Measurements from ENCODE around the gene CMC4. TPM values are rescaled to one million over a fixed set of nuclear protein-coding genes. Genes with fewer than 3 reads are reported as not detected.
A peak's percentile ranks its signal among the peaks of the same experiment; 100 is the strongest.

CMC4 gene
- total RNA-seq, 1 donor from 2014 or later, result 13.5 TPM

DNA sequence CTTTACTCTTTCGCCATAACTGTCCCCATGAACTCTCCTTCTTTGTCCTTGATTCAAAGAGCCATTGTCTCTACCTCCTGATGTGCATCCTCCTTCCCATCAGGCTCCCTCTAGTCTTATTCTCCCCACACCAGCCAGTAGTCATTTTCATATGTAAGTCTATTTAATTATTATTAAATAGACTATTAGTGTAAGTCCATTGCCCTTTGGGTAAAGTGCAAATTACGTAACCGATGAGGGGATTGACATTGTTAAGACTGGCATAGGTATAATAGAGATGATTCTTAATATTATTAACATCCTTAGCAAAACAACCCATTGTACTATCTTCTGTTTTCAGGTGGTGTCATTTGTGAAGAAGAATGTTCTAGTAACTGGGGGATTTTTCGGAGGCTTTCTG, 16.7 kb downstream of the CMC4 start:
- DNase-seq (ENCODE audit: low spot score), result no peak

DNA sequence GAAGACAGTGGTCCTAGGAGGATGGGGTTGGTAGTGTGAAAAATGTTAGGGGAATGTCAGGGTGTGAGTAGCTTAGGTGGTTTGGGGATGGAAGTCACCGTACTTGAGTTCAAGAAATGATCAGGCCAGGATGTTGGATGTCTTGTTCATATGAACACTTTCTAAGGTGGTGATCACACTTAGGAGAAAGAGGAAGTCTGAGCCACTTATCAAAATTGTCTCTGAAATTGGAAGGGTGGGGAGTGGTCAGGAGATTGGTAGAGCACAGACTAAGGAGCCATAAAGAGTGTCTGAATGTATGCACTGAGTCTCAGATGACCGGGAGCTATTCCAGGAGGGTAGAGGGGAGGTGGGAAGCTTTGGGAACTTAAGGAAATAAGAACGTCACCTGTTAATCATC, 17.3 kb downstream of the CMC4 start:
- no peak for DNase-seq (ENCODE audit: low spot score)

DNA sequence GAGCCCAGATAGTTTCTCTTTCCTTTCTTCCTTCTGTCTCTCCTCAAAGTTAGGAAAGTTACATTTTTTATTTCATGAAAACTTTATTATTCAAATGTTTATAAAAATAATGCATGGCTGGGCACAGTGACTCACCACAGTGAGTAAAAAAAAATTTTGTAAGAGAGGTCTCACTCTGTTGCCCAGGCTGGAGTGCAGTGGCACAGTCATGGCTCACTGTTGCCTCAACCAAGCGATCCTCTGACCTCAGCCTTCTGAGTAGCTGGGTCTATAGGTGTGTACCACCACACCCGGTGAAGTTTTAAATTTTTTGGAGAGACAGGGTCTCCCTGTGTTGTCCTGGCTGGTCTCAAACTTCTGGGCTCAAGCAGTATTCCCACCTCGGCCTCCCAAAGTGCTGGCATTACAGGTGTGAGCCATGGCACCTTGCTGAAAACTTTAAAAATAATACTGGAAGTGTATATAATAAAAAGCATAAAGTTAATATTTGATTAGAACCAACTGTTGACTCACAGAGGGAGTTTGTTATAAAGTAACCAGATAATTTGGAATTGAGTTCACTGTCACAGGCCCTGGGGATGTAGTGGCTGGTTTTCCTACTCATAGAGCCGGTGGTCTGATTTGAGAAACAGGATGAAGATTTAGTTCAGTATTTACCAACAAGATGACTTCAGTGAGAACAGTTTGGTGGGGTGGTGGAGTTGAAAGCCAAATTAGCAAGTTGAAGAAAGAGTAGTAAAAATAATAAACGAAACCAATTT, 18.0 kb downstream of the CMC4 start:
- DNase-seq (ENCODE audit: low spot score), result no peak

DNA sequence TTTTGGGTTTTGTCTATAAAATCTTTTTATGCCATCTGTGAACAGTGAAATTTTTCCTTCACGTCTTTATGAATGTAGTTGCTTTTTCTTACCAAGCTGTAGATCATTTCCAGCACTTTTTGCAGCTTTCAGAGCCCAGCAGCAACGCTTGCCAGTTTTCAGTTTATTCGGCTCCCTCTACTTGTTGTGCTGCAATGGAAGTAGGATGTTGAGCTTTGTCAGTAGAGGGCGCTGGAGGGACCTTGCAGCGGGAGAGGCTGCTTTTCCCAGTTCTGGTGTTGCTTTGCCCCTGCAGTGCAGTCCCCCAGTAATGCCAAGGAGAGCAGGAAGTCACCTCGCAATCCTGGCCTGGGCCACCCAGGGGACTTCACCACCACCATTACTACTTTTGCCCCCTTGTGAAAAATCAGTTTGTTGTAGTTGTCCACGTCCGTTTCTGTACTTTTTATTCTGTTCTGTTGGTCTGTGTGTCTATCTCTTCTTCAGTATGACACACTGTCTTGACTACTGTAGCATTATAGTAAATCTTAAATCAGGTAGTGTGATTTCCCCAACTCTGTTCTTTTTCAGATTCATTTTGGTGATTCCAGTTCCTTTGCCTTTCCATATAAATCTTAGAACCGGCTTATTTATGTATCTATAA, 21.8 kb downstream of the CMC4 start:
- peak; percentile 25 for DNase-seq (ENCODE audit: low spot score)

DNA sequence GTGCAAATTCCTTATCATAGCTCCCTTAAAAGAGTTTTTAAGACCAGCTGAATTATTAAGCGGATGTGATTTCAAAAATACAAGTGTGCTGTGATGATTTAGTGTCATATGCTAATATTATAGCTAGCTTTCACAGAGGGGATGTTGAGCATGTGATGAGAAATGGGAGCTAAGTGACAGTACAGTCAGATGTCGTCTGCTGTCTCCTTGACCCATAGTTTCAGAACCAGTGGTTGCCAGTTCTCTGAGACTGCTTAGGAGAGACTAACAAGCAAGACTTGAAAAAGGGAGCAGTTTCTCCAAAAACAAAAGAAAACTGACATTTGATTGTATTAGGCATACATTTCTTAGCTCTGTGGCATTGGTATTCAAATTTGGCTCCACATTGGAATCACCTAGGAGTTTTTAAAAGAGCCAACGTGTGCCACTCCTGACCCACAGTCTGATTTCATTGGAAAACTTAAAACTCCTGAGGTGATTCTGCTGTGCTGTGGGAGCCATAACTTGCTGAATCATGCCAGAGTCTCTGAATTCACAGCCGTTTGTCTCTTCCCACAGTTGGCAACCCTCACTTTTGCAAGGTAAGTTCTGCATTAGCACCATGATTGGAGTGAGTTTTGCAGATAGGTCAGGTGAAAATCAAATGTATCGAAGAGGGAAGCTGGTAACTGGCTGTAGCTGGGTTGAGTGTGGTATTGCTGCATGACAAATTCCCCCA, 24.0 kb downstream of the CMC4 start:
- no peak for DNase-seq (ENCODE audit: low spot score)

DNA sequence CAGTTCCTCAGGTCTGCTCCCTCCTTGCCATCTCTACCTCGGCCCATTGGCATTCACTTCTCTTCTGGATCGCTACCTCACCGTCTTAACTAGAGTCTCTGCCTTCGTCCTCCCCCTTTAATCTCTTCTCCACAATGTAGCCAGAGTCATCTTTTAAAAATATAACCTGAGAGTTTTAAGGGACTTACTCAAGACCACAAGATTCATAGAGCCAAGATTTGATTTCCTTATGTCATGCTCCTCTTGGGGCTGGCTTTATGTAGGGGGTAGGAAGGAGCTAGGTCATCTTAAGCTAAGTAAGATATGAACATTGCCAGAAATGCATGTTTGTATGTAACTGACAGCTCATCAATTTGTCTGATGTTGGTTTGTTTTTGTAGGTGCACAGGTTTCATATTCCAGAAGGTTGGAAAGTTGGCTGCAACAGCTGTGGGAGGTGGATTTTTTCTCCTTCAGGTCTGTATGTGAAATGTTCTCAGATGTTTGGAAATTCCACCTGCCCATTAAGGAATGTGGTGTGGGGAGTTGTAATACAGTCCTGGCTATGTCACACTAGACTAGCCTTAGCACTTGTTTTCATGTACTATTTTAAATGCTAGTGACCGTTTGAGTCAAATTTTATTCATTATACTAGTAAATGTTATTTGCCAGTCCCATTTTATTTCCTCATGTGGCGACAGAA, 24.7 kb downstream of the CMC4 start:
- no peak for DNase-seq (ENCODE audit: low spot score)

DNA sequence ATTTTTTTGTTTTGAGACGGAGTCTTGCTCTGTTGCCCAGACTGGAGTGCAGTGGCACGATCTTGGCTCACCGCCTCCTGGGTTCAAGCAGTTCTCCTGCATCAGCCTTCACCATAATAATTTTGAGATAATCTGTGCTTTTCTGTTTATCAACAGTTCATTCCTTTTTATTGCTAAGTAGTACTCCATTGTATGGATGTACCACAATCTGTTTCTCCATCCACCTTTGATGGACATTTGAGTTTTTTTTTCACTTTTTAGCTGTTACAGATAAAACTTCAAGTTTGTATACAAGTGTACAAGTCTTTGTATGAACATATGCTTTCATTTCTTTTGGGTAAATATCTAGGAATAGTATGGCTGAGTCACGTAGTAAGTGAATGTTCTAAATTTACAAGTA, 35.2 kb downstream of the CMC4 start:
- no peak for DNase-seq (ENCODE audit: low spot score)

DNA sequence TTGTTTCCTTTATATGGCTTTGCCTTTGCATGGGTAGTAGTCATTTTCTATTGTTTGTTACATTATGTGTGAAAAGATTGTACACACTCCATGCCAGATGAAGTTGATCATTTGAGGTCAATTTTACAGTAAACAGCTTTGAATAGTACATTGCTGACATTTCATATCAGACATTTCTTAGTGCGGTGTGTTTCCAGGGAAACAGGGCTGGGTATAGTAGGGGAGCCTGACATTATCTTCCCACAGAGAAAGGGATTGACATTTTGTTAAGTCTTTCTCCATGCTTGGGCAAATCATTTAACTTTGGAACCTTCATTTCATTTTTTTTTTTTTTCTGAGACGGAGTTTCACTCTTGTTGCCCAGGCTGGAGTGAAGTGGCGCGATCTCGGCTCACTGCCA, 39.3 kb downstream of the CMC4 start:
- no peak for DNase-seq (ENCODE audit: low spot score)

DNA sequence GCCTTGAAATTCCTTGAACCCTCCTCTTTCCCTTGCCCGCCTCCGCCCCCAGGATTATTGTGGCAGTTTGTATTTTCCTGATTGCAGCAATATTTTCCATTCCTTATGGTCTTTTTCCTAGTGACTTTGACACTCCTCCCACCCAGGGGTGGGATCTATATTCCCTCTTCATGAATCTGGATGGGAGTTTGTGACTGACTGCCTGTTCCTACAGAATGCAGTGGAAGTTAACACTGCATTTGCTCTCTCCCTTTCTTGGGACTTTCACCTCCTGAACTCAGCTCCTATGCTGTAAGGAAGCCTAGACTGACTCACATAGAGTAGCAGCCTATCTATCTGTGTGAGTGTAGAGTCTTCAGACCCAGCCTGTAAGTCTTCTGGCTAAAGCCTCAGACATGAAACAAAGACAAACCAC, 42.1 kb downstream of the CMC4 start:
- peak; percentile 8 for DNase-seq (ENCODE audit: low spot score)

DNA sequence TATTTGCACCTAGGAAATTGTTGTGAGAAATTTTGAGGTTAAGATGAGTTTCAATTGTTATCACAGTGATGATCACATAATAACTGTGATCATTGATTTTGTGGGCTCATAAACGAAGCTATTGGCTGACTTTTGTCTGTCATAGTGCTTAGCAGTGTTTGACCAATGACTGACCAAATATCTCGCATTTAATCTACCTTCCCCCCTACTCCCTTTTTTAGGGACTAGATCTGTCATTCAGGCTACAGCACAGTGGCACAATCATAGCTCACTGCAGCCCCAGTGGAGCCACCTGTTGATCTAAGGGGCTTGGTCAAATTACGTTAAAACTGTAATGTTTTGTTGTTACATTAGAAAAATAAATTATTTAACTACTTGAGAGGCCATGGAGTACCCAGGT, 42.8 kb downstream of the CMC4 start:
- DNase-seq (ENCODE audit: low spot score), result no peak

DNA sequence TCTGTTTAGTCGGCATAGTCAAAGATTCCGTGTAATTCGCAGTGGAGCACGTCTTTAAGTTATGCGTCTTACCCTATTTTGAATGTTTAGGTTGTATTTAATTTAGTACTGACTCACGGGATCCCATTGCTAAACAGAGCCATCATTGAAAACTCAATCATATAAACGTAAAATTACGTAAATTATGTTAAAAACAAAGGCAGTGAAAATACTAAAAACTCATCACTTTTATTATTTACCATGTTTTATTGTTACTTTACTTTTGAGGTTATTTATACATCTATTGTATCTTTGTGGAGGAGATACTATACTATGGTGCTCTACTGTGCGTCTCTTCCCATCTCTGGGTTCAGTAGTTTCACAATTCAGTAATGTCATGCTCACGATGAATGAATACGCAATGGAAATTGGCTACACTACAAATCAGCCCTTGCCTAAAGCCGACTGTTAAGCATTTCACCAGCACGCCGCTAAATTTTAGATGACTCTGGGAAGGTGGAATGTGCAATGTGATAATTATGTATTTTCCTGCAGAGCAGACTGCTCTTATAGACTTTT, 43.3 kb downstream of the CMC4 start:
- peak; percentile 23 for DNase-seq (ENCODE audit: low spot score)

DNA sequence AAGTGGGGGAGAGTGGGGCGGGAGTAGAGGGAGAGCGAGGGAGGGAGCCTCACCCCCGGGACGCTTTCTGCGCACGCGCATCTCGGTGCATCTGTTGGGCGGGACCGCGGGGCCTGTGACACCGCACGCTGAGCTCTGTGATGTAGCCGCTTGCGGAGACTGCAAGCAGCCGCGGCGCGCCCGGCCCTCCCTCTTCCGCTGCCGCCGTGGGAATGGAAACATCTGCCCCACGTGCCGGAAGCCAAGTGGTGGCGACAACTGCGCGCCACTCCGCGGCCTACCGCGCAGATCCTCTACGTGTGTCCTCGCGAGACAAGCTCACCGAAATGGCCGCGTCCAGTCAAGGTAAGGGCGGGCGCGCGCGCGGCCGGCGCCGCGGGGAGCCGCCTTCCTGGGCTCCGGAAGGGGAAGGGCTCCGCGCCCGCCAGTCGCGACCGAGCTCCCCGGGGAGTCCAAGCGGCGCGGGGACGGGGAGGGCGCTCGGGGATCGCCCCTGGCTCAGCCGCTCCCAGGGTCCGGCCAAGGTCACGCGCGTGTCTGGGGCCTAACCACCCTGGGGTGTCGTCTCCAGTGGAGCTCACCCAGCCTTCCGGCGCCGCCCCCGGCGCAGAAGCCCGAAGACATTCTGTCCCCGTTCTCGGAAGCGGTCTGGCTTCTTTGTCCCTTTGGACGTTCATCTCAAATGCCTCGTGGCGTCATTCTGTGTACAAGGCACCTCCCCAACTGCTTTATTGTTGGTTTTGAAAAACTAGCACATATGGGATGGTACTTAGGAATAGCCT, 44.0 kb downstream of the CMC4 start, which contains the start of gene FUNDC2:
Gene FUNDC2 (plus strand): TSS at position 118 of the 782 bp plus-strand sequence. CDS start 95 bp downstream, at position 213.
- peak; percentile 96 for DNase-seq (ENCODE audit: low spot score)

DNA sequence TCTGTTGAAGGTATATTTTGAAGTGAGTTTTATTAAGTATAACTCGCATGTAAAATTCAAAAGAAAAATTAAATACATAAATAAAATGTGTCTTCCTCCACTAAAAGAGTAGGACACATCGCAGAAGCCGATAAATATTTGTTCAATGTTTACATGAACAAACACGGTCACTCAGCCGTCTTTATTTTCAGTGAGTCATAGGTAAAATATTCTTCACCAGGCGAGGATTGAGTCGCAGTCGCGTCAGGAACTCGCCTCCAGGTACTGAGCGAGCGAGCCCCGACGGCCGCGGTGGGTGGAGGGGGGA, 44.6 kb downstream of the CMC4 start:
- no peak for DNase-seq (ENCODE audit: low spot score)

DNA sequence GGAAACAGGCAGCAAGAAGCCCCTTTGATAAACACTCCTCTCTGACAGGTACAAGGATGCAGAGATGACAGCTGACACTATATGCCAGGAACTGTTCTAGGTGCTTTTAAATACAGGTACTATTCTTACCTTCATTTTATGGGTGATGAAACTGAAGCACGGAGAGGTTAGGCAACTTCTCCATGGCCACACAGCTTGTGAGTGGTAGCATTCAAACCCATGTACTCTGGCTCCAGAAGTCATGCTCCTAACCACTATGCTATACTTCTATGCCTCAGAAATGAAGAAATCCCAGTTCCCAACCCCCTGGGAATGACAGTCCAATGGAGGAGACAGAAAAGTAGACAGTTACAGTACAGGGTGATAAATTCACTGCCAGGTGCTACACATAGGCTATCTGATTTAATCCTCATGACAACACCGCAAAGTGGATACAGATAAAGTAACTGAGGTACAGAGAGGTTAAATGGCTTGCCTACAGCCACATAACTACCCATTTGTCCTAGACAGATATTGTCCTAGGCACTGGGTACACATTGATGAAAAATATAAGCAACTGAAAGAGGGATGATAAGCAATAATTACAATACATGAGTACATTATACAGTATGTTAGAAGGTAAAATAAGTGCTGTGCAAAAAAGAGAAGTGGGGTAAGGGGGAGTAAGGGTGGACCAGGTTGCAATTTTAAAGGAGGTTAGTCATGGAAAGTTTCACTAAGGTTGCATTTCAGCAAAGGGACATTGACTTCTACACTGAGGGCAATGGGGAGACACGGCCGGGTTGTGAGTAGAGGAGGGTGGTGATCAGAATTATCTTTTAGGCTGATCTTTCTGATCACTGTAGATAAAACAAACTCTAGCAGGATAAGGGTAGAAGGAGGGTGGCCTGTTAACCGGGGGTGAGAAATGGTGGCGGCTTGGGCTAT, 46.8 kb downstream of the CMC4 start:
- DNase-seq (ENCODE audit: low spot score), result no peak

DNA sequence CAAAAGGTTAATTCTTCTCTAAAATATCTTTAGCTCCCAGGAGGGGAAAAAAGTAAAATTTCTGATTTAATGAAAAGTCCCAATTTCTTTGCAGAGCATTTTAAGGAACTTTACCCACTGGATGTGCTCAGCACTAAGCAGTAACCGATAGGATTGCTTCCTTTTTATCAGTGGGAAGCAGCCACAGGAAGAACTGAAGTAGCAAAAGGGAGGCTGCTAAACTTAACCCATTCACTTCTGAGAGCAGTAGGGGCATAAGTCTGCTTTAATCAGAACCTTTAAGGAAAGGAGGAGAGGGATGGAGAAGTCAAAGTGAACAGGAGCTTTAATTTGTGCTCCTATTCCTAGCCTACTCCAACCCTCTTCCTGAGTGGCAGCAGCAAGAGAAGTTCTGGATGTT, 48.4 kb downstream of the CMC4 start, which contains the start of gene F8:
Gene F8 (minus strand): TSS at position 139 of the 400 bp plus-strand sequence. CDS start 171 bp downstream, outside the sequence.
- no peak for DNase-seq (ENCODE audit: low spot score)

DNA sequence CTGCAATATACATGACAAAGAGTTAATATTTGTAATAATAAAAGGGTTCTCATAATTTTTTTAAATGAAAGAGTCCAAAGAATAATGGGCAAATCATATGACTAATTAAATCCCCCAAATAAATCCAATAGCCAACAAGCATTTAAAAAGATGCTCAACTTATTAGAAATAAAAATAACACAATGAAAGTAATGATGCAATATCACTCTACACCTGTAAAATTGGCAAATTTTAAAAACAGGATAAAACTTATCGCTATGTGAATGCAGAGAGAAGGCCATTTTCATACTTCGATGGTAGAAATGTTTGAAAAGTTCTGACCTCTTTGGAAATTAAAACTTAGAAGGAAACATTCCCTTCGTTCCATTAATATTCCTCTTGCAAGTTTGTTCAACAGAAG, 50.3 kb downstream of the CMC4 start:
- DNase-seq (ENCODE audit: low spot score), result no peak
